IgD-negative memory B cell (primary cell): ENCODE results near the gene FBXL7. TPM values are rescaled to one million over a fixed set of nuclear protein-coding genes. Genes with fewer than 3 reads are reported as not detected.

Source experiments
- H3K27ac Mint-ChIP-seq, 3 donors: one replicate each; pipeline ENCODE4 v1.8.0; 2020 to 2022; ENCODE audit warnings: mild to moderate bottlenecking in 3 of 3, mixed read lengths in 3 of 3, moderate library complexity in 1 of 3
- H3K27me3 Mint-ChIP-seq: one replicate; pipeline ENCODE4 v1.8.0; 2021; ENCODE audit warnings: mixed read lengths
- H3K36me3 Mint-ChIP-seq: one replicate; pipeline ENCODE4 v1.8.0; 2020; ENCODE audit warnings: mild to moderate bottlenecking, mixed read lengths
- H3K4me1 Mint-ChIP-seq, 3 donors: one replicate each; pipeline ENCODE4 v1.8.0; 2020 to 2022; ENCODE audit warnings: mixed read lengths in 3 of 3, mild to moderate bottlenecking in 1 of 3
- H3K4me3 Mint-ChIP-seq, 4 donors: one replicate each; pipeline ENCODE4 v1.8.0; 2020 to 2022; ENCODE audit warnings: mild to moderate bottlenecking in 4 of 4, mixed read lengths in 4 of 4, moderate library complexity in 3 of 4
- H3K9me3 Mint-ChIP-seq, 3 donors: one replicate each; pipeline ENCODE4 v1.8.0; 2020 to 2021; ENCODE audit warnings: mixed read lengths in 3 of 3, mild to moderate bottlenecking in 1 of 3
- polyA plus RNA-seq: library from polyadenylated mRNA; unstranded; fragments of 300-500 nt; fragmentation: Illumina TruSeq; gene quantifications from one replicate; pipeline ENCODE4 v1.2.3, GENCODE V29; 2021

The FBXL7 gene
- polyA plus RNA-seq, 1 donor from 2014 or later: not detected

- Mint-ChIP-seq H3K27ac (no peak overlapping the region), H3K27me3 (no peaks in the 10 kb centered on the region), H3K4me3 (no peak overlapping the region), H3K36me3 (no peaks in the 10 kb centered on the region), H3K9me3 (peaks cover 0 to 13% (median 5%) of the 10 kb centered on the region in 3 donors), H3K4me1 (no peaks in the 10 kb centered on the region)
These were observed 71.1 kb downstream of the FBXL7 start for GRCh38 chr5:15571081-15571480.

- H3K4me3 Mint-ChIP-seq: no peak overlapping the region
- H3K9me3 Mint-ChIP-seq: peaks cover 0 to 13% (median 5%) of the 10 kb centered on the region in 3 donors
- no peaks in the 10 kb centered on the region for H3K27me3 Mint-ChIP-seq
- H3K4me1 Mint-ChIP-seq: no peaks in the 10 kb centered on the region
- no peak overlapping the region for H3K27ac Mint-ChIP-seq
- no peaks in the 10 kb centered on the region for H3K36me3 Mint-ChIP-seq
These were observed 71.6 kb downstream of the FBXL7 start for GRCh38 chr5:15571618-15572017.

- Mint-ChIP-seq H3K9me3 (peaks cover 0 to 11% (median 3%) of the 10 kb centered on the region in 3 donors), H3K27ac (no peak overlapping the region), H3K4me1 (no peaks in the 10 kb centered on the region), H3K27me3 (no peaks in the 10 kb centered on the region), H3K4me3 (no peak overlapping the region), H3K36me3 (no peaks in the 10 kb centered on the region)
These were observed 73.6 kb downstream of the FBXL7 start for GRCh38 chr5:15573590-15573989.

GRCh38 chr5:15574128-15574527 is 74.1 kb downstream of the FBXL7 start:
- H3K27ac Mint-ChIP-seq: no peak overlapping the region
- H3K4me3 Mint-ChIP-seq: no peak overlapping the region
- H3K4me1 Mint-ChIP-seq: no peaks in the 10 kb centered on the region
- H3K36me3 Mint-ChIP-seq: no peaks in the 10 kb centered on the region
- H3K27me3 Mint-ChIP-seq: no peaks in the 10 kb centered on the region
- H3K9me3 Mint-ChIP-seq: peaks cover 0 to 11% (median 3%) of the 10 kb centered on the region in 3 donors

- no peaks in the 10 kb centered on the region for H3K36me3 Mint-ChIP-seq
- no peaks in the 10 kb centered on the region for H3K4me1 Mint-ChIP-seq
- H3K27ac Mint-ChIP-seq: peak overlapping the region in 1 of 3 donors; percentile 39
- H3K9me3 Mint-ChIP-seq: peaks cover 0 to 11% (median 3%) of the 10 kb centered on the region in 3 donors
- H3K27me3 Mint-ChIP-seq: no peaks in the 10 kb centered on the region
- H3K4me3 Mint-ChIP-seq: no peak overlapping the region
These were observed 74.9 kb downstream of the FBXL7 start for GRCh38 chr5:15574806-15575325.

GRCh38 chr5:15575666-15576065 is 75.7 kb downstream of the FBXL7 start:
- Mint-ChIP-seq H3K4me1 (no peaks in the 10 kb centered on the region), H3K36me3 (no peaks in the 10 kb centered on the region), H3K27ac (no peak overlapping the region), H3K9me3 (peaks cover 0 to 11% (median 2%) of the 10 kb centered on the region in 3 donors), H3K27me3 (no peaks in the 10 kb centered on the region), H3K4me3 (no peak overlapping the region)

- Mint-ChIP-seq H3K9me3 (peaks cover 0 to 11% (median 5%) of the 10 kb centered on the region in 3 donors), H3K27ac (no peak overlapping the region), H3K36me3 (no peaks in the 10 kb centered on the region), H3K27me3 (no peaks in the 10 kb centered on the region), H3K4me1 (no peaks in the 10 kb centered on the region), H3K4me3 (no peak overlapping the region)
These were observed 77.2 kb downstream of the FBXL7 start for GRCh38 chr5:15577132-15577531.

- no peaks in the 10 kb centered on the region for H3K27me3 Mint-ChIP-seq
- H3K9me3 Mint-ChIP-seq: peaks cover 0 to 13% (median 5%) of the 10 kb centered on the region in 3 donors
- no peaks in the 10 kb centered on the region for H3K4me1 Mint-ChIP-seq
- H3K36me3 Mint-ChIP-seq: peaks cover 1% of the 10 kb centered on the region
- no peak overlapping the region for H3K4me3 Mint-ChIP-seq
- H3K27ac Mint-ChIP-seq: no peak overlapping the region
These were observed 77.9 kb downstream of the FBXL7 start for GRCh38 chr5:15577831-15578230.

GRCh38 chr5:15579193-15579990 is 79.4 kb downstream of the FBXL7 start:
- Mint-ChIP-seq H3K4me3 (no peak overlapping the region), H3K27ac (no peak overlapping the region)

GRCh38 chr5:15584528-15584927 is 84.5 kb downstream of the FBXL7 start:
- Mint-ChIP-seq H3K4me3 (no peak overlapping the region), H3K9me3 (peaks cover 5 to 28% (median 5%) of the 10 kb centered on the region in 3 donors), H3K27me3 (no peaks in the 10 kb centered on the region), H3K36me3 (peaks cover 2% of the 10 kb centered on the region), H3K27ac (no peak overlapping the region), H3K4me1 (no peaks in the 10 kb centered on the region)

More at GRCh38 chr5:15579193-15579990, 79.4 kb downstream of the FBXL7 start:
- peaks cover 2% of the 10 kb centered on the region for H3K36me3 Mint-ChIP-seq
- peaks cover 3 to 16% (median 5%) of the 10 kb centered on the region in 3 donors for H3K9me3 Mint-ChIP-seq
- H3K27me3 Mint-ChIP-seq: no peaks in the 10 kb centered on the region
- no peaks in the 10 kb centered on the region for H3K4me1 Mint-ChIP-seq

GRCh38 chr5:15585128-15585527 is 85.1 kb downstream of the FBXL7 start:
- Mint-ChIP-seq H3K9me3 (peaks cover 5 to 29% (median 5%) of the 10 kb centered on the region in 3 donors), H3K27me3 (no peaks in the 10 kb centered on the region), H3K27ac (no peak overlapping the region), H3K4me3 (no peak overlapping the region), H3K4me1 (no peaks in the 10 kb centered on the region), H3K36me3 (peaks cover 2% of the 10 kb centered on the region)

- Mint-ChIP-seq H3K27ac (no peak overlapping the region), H3K4me3 (no peak overlapping the region), H3K4me1 (no peaks in the 10 kb centered on the region), H3K27me3 (no peaks in the 10 kb centered on the region), H3K36me3 (peaks cover 2% of the 10 kb centered on the region), H3K9me3 (peaks cover 5 to 33% (median 5%) of the 10 kb centered on the region in 3 donors)
These were observed 86.0 kb downstream of the FBXL7 start for GRCh38 chr5:15585841-15586591.

GRCh38 chr5:15587916-15588315 is 87.9 kb downstream of the FBXL7 start:
- Mint-ChIP-seq H3K4me3 (no peak overlapping the region), H3K27ac (no peak overlapping the region), H3K9me3 (peaks cover 2 to 28% (median 5%) of the 10 kb centered on the region in 3 donors), H3K27me3 (no peaks in the 10 kb centered on the region), H3K36me3 (peaks cover under 1% of the 10 kb centered on the region), H3K4me1 (no peaks in the 10 kb centered on the region)

GRCh38 chr5:15592728-15593127 is 92.7 kb downstream of the FBXL7 start:
- Mint-ChIP-seq H3K27me3 (no peaks in the 10 kb centered on the region), H3K9me3 (peaks cover 0 to 10% (median 0%) of the 10 kb centered on the region in 3 donors), H3K36me3 (no peaks in the 10 kb centered on the region), H3K4me3 (no peak overlapping the region), H3K27ac (no peak overlapping the region), H3K4me1 (no peaks in the 10 kb centered on the region)

- no peaks in the 10 kb centered on the region for H3K36me3 Mint-ChIP-seq
- no peak overlapping the region for H3K27ac Mint-ChIP-seq
- H3K27me3 Mint-ChIP-seq: no peaks in the 10 kb centered on the region
- peaks cover 0 to 5% (median 1%) of the 10 kb centered on the region in 3 donors for H3K9me3 Mint-ChIP-seq
- no peak overlapping the region for H3K4me3 Mint-ChIP-seq
- H3K4me1 Mint-ChIP-seq: no peaks in the 10 kb centered on the region
These were observed 95.1 kb downstream of the FBXL7 start for GRCh38 chr5:15594977-15595568.
